ENCODE measurements around the gene WDPCP. TPM values are rescaled to one million over a fixed set of nuclear protein-coding genes. Genes with fewer than 3 reads are reported as not detected.

WDPCP gene
- total RNA-seq, 1 experiment from 2014 or later = 15.2 TPM

DNA sequence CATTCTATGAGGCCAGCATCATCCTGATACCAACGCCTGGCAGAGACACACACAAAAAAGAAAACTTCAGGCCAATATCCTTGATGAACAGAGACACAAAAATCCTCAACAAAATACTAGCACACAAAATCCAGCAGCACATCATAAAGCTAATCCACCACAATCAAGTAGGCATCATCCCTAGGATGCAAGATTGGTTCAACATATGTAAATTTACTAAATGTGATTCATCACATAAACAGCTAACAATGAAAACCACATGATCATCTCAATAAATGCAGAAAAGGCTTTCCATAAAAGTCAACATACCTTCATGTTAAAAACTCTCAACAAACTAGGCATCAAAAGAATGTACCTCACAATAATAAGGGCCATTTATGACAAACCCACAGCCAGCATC, 65.3 kb downstream of the WDPCP start:
- Histone ChIP-seq H3K27ac (no peak overlapping the region), H4K20me1 (ENCODE audit: insufficient read depth) (no peaks in the 10 kb centered on the region), H3K9me3 (ENCODE audit: insufficient read depth, low read depth) (peaks cover 13% of the 10 kb centered on the region; the same call in 1 of the 2 replicates), H3F3A (ENCODE audit: insufficient read depth, low read depth) (no peaks in the 10 kb centered on the region), H2AFZ (no peak overlapping the region), H3K36me3 (ENCODE audit: low read depth) (no peaks in the 10 kb centered on the region), H3K79me2 (ENCODE audit: low read depth) (no peaks in the 10 kb centered on the region), H3K4me3 (no peak overlapping the region), H3K4me1 (replicated peaks; ENCODE audit: insufficient read depth) (no peaks in the 10 kb centered on the region), H3K9me2 (ENCODE audit: insufficient read depth) (no peaks in the 10 kb centered on the region), H3K4me2 (no peak overlapping the region), H3K27me3 (ENCODE audit: insufficient read depth, low read depth) (no peaks in the 10 kb centered on the region)
- DNase-seq = no peak
- ChIA-PET CTCF (no interaction called here), POLR2A (ENCODE audit: unreplicated experiment) (no interaction called here)
- TF ChIP-seq EZH2 (IDR thresholded peaks at IDR 0.05; ENCODE audit: low read depth) = no peak
- TF ChIP-seq, protein P1, sequence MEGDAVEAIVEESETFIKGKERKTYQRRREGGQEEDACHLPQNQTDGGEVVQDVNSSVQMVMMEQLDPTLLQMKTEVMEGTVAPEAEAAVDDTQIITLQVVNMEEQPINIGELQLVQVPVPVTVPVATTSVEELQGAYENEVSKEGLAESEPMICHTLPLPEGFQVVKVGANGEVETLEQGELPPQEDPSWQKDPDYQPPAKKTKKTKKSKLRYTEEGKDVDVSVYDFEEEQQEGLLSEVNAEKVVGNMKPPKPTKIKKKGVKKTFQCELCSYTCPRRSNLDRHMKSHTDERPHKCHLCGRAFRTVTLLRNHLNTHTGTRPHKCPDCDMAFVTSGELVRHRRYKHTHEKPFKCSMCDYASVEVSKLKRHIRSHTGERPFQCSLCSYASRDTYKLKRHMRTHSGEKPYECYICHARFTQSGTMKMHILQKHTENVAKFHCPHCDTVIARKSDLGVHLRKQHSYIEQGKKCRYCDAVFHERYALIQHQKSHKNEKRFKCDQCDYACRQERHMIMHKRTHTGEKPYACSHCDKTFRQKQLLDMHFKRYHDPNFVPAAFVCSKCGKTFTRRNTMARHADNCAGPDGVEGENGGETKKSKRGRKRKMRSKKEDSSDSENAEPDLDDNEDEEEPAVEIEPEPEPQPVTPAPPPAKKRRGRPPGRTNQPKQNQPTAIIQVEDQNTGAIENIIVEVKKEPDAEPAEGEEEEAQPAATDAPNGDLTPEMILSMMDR (conservative IDR thresholded peaks at IDR 0.05) = no peak
- BruUV-seq (replicated peaks) = no TSS peak
- intact Hi-C loops (cut with micrococcal nuclease; ENCODE audit: unreplicated experiment) = no loop called here

DNA sequence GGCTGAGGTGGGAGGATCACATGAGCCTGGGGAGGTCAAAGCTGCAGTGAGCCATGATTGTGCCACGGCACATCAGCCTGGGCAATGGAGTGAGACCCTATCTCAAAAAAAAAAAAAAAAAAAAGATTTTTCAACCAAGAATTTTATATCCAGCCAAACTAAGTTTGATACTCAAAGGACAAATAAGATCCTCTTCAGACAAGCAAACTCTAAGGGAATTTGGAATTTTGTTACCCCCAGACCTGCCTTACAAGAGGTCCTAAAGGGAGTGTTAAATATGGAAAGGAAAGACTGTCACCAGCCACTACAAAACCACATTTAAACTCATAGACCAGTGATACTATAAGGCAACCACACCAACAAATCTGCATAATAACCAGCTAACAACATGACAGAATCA, 67.5 kb downstream of the WDPCP start:
- H3K4me3 ChIP-seq = no peak overlapping the region
- no peaks in the 10 kb centered on the region for H3K9me2 ChIP-seq (ENCODE audit: insufficient read depth)
- TF ChIP-seq, protein P1 (conservative IDR thresholded peaks at IDR 0.05) = no peak
- no peak for TF ChIP-seq EZH2 (IDR thresholded peaks at IDR 0.05; ENCODE audit: low read depth)
- ChIA-PET CTCF (no interaction called here), POLR2A (ENCODE audit: unreplicated experiment) (no interaction called here)
- intact Hi-C loops (cut with micrococcal nuclease; ENCODE audit: unreplicated experiment) = no loop called here
- H2AFZ ChIP-seq = no peak overlapping the region
- no peaks in the 10 kb centered on the region for H3K27me3 ChIP-seq (ENCODE audit: insufficient read depth, low read depth)
- H3K36me3 ChIP-seq (ENCODE audit: low read depth) = no peaks in the 10 kb centered on the region
- no peak for DNase-seq
- H3K4me2 ChIP-seq = no peak overlapping the region
- peaks cover 13% of the 10 kb centered on the region; the same call in 1 of the 2 replicates for H3K9me3 ChIP-seq (ENCODE audit: insufficient read depth, low read depth)
- H3K4me1 ChIP-seq (replicated peaks; ENCODE audit: insufficient read depth) = no peaks in the 10 kb centered on the region
- no peak overlapping the region for H3K27ac ChIP-seq
- H4K20me1 ChIP-seq (ENCODE audit: insufficient read depth) = no peaks in the 10 kb centered on the region
- H3K79me2 ChIP-seq (ENCODE audit: low read depth) = no peaks in the 10 kb centered on the region
- no TSS peak for BruUV-seq (replicated peaks)
- H3F3A ChIP-seq (ENCODE audit: insufficient read depth, low read depth) = no peaks in the 10 kb centered on the region

DNA sequence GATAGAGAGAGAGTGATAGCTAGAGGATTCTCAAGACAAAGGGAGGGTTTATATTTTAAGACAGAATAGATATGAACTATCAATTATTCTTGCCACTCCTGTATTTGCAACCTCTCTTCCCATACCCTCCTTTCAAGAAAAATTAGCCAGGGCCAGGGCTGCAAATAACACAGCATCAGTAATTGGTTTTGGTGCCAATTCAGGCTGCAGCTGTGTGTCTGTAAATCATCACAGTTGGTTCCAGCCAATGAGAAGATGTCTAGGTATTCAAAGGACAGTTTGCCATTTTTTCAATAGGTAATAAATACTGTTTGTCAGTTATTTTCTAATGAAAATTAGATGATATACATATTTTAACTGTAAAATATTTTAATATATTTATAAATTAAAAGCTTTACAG, 73.5 kb downstream of the WDPCP start:
- intact Hi-C loops (cut with micrococcal nuclease; ENCODE audit: unreplicated experiment) = no loop called here
- H3K9me2 ChIP-seq (ENCODE audit: insufficient read depth) = no peaks in the 10 kb centered on the region
- H3K36me3 ChIP-seq (ENCODE audit: low read depth) = no peaks in the 10 kb centered on the region
- H3K4me2 ChIP-seq = no peak overlapping the region
- ChIA-PET CTCF (no interaction called here), POLR2A (ENCODE audit: unreplicated experiment) (no interaction called here)
- no peaks in the 10 kb centered on the region for H3K79me2 ChIP-seq (ENCODE audit: low read depth)
- no peaks in the 10 kb centered on the region for H3K4me1 ChIP-seq (replicated peaks; ENCODE audit: insufficient read depth)
- TF ChIP-seq EZH2 (IDR thresholded peaks at IDR 0.05; ENCODE audit: low read depth) = no peak
- TF ChIP-seq, protein P1 (conservative IDR thresholded peaks at IDR 0.05) = no peak
- no peaks in the 10 kb centered on the region for H3K27me3 ChIP-seq (ENCODE audit: insufficient read depth, low read depth)
- no TSS peak for BruUV-seq (replicated peaks)
- no peak overlapping the region for H2AFZ ChIP-seq
- H3K27ac ChIP-seq = no peak overlapping the region
- H4K20me1 ChIP-seq (ENCODE audit: insufficient read depth) = no peaks in the 10 kb centered on the region
- H3K9me3 ChIP-seq (ENCODE audit: insufficient read depth, low read depth) = peaks cover 3% of the 10 kb centered on the region; the same call in 1 of the 2 replicates
- DNase-seq = no peak
- H3F3A ChIP-seq (ENCODE audit: insufficient read depth, low read depth) = no peaks in the 10 kb centered on the region
- H3K4me3 ChIP-seq = no peak overlapping the region
